HG03520 (cell line): ENCODE data around the gene PYGB.

Experiments
- ATAC-seq: cut with Tn5 transposase; IDR thresholded peaks from one replicate; pipeline ENCODE4 v1.9.1; 2021; ENCODE audit warnings: mild to moderate bottlenecking, moderate library complexity; ENCODE audit not compliant: unreplicated experiment

The PYGB gene

GRCh38 chr20:25280574-25281535 lies 33.0 kb downstream of the PYGB start:
- ATAC-seq, result no peak

- no peak for ATAC-seq
These were observed 33.7 kb downstream of the PYGB start for GRCh38 chr20:25281541-25281991.

GRCh38 chr20:25282034-25282781 lies 34.3 kb downstream of the PYGB start:
- ATAC-seq, result no peak

- no peak for ATAC-seq
These were observed 34.9 kb downstream of the PYGB start for GRCh38 chr20:25282796-25283195.

GRCh38 chr20:25283221-25283951 lies 35.5 kb downstream of the PYGB start:
- no peak for ATAC-seq

GRCh38 chr20:25284131-25284601 lies 36.3 kb downstream of the PYGB start:
- ATAC-seq, result no peak

GRCh38 chr20:25285091-25285647 lies 37.3 kb downstream of the PYGB start:
- no peak for ATAC-seq

- ATAC-seq, result no peak
These were observed 38.2 kb downstream of the PYGB start for GRCh38 chr20:25285856-25286798.

- no peak for ATAC-seq
These were observed 39.0 kb downstream of the PYGB start for GRCh38 chr20:25286917-25287316.

- ATAC-seq, result no peak
These were observed 39.9 kb downstream of the PYGB start for GRCh38 chr20:25287631-25288290.

GRCh38 chr20:25288291-25289181 lies 40.7 kb downstream of the PYGB start:
- peak; percentile 89 for ATAC-seq

- ATAC-seq, result no peak
These were observed 42.2 kb downstream of the PYGB start for GRCh38 chr20:25289886-25290597.

GRCh38 chr20:25290646-25291431 lies 43.0 kb downstream of the PYGB start:
- no peak for ATAC-seq

GRCh38 chr20:25291432-25292133 lies 43.7 kb downstream of the PYGB start:
- ATAC-seq, result no peak

GRCh38 chr20:25292176-25292891 lies 44.4 kb downstream of the PYGB start:
- ATAC-seq, result no peak
